ENCODE results near the gene TMEM106C.

DNA sequence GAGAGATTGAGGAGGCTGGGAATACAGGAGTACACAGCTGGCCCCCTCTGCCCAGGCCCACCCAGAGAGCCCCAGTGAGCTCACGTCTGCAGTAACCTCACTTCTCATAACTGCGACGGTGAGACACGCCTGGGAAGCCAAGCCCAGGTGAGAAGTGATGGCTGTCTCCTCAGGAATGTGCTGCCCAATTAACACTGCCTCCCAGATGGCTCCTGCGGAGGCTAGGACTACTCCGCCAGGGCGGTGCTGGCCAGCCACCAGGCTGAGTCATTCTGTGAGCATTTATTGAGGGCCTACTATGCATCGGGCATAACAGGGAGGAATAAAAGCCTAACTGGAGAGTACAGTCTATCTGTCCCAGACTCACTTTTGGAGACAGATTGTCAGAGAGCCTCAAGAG is 9.3 kb upstream of the TMEM106C start:
- TF ChIP-seq, protein P1, sequence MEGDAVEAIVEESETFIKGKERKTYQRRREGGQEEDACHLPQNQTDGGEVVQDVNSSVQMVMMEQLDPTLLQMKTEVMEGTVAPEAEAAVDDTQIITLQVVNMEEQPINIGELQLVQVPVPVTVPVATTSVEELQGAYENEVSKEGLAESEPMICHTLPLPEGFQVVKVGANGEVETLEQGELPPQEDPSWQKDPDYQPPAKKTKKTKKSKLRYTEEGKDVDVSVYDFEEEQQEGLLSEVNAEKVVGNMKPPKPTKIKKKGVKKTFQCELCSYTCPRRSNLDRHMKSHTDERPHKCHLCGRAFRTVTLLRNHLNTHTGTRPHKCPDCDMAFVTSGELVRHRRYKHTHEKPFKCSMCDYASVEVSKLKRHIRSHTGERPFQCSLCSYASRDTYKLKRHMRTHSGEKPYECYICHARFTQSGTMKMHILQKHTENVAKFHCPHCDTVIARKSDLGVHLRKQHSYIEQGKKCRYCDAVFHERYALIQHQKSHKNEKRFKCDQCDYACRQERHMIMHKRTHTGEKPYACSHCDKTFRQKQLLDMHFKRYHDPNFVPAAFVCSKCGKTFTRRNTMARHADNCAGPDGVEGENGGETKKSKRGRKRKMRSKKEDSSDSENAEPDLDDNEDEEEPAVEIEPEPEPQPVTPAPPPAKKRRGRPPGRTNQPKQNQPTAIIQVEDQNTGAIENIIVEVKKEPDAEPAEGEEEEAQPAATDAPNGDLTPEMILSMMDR (IDR thresholded peaks at IDR 0.05): no peak
- TF ChIP-seq POLR2A (IDR thresholded peaks at IDR 0.05): no peak

Data from adrenal gland (tissue), 5 donors.